Dedifferentiated amniotic fluid mesenchymal stem cell (primary cell): ENCODE measurements around the gene RUNX2.

Experiments used
- DNase-seq: peaks from one replicate; pipeline ENCODE4 v3.0.0-alpha.2; 2016; ENCODE audit errors: extremely low spot score

The RUNX2 gene

DNA sequence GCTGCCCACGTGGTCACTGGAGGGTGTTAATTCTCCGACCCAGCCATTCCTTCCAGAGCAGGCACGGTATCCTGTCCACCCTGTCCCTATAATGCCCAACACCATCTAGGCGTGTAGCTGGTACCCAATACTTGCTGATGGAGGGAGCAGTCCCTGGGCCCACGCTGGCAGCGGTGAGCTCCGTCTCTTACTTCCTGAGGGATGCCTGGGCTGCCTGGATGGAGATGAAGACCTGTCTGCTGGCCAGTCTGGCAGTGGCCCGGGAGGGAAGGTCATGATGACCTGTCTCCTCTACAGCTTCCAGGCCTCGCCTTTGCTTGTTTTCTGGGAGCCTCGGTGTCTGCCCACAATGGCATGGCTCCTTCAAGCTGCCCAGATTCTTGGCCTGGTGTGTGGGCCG, 347.5 kb downstream of the RUNX2 start:
- DNase-seq = no peak

DNA sequence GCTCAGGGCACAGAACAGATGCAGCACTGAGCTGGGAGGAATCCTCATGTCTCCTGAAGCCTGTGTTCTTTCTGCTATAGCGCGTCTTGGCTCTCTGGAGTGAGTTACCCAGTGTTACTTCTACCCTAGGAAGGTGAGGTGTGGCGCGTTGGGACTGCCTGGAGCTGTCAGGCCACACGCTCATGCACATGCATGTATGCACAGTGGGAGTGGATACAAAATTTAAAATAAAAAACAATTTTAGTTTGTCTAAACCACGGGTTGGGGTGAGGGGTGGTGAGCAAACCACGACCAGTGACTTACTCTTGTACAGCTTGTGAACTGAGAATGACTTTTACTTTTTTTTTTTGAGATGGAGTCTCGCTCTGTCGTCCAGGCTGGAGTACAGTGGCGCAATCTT, 348.2 kb downstream of the RUNX2 start:
- no peak for DNase-seq

DNA sequence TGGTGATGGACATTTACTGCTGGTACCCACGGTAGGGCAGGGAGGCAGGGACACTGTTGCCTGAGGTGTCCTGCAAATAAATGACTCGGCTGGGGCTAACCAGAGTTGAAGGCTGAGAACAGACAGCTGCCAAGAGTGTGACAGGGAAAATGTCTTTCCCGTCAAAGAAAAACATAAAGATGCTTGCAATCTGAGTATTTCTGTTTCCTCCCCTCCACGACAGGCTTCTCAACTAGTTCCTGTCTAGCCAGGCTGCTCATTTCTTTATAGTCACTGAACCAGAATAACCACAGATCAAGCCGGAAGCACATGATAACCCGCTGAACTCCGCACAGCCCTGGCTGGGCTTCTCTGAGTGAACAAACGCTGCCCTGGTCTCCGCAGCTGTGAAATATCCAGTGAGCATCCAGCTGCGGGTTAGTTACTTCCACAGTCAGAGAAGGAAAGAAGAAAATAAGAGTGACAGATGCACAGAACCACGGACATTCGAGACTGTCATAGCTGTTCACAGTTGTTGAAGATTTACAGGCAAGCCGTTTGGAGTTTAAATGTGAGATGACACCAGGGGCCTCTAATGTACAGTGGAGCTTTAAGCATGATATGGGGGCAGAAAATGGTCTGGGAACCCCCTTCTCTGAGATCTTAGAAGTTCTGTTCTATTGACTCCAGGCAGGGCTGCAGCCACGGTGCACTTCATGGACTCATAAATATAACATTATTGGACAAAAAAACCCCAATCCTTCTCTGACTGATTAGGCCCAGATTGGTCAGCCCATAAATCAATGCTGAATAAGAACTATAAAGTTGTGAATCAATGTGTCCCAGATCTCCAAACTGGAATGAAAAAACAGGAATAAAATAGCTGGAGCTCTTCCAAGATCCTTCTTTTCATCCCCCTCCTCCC, 349.5 kb downstream of the RUNX2 start:
- DNase-seq = no peak

DNA sequence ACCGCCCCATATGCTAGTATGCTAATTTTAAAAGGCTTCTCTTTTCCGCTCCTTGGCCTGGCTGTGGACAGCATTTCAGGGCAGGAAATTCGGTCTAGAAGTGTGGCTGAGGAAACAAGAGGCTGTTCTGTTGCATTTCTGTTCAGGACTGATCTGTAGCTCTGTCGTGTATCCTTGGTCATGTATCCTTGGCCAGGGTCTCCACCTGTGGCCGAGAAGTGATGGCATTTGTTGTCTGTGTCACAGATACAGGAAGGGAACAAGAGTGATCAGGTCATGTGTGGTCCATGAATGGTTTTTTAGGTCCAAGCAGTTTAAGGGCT, 350.1 kb downstream of the RUNX2 start:
- no peak for DNase-seq

DNA sequence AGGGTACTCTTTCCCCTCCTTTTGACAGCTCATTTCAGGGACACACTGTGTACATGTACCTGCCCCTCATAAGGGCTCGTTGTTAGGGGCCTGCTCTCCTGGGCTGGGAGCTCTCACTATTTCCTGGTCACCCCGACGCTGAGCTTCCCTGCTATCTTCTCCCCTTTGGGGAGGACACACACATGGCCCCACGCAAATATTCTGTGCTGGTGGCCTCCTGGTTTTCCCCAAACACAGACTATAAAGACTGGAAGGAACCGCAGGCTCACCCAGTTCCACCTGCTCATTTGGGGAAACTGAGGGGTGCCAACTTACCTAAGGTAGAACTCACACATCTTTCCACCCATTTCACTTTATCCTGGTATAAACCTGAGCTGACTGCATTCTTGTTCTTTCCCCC, 351.0 kb downstream of the RUNX2 start:
- DNase-seq = no peak

DNA sequence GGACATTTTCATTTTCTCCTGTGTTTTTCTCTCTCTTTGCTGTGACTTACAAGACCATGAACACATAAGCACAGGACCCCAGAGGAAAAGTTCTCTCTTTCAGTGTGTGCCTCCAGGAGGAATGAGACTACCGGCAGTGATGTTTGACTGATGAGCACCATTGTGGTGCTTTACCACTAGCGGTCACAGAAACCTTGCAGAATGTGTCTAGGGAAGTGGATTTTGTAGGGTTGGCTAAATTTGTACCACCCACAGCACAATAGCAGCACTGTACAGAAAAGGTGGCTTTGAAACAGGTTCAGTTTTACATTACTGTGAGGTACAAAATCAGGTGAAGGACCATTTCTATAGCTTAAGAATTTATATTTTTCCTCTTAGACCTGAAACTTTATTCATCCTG, 351.5 kb downstream of the RUNX2 start:
- no peak for DNase-seq

DNA sequence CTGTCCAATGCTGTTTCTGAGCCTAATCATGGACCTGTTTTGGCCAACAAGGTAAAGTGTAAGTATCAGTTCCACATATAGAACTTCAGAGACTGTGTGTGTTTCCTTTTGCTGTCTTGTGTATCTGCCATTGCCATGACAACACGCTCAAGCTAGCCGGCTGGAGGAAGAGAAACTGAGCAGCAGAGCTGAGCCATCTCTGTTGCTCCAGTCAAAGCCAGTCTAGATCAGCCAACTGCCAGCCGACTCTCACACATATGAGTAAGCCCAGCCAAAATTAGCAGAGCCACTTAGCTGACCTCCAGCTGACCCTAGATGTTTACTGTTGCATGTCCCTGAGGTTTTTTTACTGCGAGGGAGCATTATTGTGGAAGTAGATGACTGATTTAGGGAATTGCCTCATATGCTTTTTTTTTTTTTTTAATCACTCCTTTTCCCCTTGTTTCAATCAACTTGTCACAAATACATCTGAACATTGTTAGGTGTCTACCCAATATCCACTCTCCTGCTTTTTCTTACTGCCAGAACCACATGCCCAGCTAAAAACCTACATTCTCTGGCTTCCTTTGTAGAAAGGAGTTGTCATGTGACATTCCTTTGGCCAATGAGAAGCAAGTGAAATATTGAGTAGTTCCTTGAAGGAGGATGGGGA, 353.9 kb downstream of the RUNX2 start:
- DNase-seq = no peak

DNA sequence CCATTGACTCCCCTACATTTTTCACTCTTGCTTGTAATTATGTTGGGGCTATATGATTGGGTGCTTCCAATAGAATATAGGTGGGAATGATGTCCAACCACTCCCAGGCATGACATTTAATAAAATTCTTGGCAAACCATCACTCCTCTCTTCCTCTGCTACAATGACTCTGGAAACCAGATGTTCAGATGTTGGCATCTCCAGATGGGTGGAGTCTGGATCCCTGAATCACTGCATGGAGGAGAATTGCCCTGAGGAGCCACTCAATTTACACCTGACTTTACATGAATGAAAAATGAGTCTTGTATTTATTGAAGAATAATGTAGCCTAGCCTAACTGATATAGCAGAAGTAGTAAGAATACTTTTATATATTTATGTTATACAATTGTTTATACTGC, 356.3 kb downstream of the RUNX2 start:
- DNase-seq = no peak

DNA sequence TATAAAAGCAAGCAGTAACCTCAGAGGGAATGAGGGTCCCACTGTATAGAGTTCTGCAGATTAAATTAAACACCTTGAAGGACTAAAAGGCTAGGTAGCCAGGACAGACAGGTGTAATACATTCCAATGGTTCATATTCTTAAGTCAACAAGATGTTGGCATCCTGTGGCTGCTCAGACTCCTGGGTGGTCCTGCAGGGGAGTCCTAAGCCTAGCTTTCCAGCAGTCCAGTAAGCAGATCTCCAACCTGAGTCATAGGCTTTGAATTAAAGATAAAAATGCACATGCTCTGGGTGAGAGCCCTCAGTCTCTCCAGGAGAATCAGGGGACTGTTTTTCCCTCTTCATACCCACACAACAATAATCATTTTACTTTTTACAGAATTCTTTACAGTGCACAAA, 356.9 kb downstream of the RUNX2 start:
- no peak for DNase-seq

DNA sequence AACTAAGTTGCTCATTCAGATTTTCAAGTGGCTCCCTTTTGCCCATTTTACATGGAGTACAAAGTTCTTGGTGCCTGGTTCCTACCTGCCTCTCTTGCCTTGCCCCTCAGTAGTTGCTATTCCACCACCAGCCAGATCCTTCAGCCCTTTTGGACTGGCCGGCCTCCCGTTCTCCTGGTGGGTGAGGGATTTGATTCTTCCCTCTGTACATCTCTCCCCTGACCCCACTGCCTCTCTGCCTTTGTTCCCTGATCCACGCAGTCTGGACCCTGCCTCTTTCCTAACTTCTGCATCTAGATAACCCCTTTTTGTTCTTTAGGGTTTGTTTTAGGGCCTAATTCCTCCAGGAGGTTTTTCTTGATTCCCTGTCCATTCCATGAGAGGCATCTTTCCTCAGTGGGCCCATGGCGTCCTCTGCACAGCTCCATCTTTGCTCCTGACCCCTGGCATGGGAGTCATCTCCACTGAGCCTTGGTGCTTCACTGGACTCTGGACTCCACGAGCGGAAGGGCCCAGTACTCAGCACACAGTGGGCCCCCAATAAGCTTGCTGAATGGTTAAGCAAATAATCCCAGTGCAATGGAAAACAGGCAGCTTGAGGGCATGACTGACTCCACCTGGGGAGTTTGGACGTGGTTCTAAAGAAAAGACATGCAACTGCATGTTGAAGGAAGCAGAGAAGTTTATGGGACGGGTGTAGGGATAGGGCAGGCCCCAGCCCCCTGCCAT, 358.9 kb downstream of the RUNX2 start:
- no peak for DNase-seq

DNA sequence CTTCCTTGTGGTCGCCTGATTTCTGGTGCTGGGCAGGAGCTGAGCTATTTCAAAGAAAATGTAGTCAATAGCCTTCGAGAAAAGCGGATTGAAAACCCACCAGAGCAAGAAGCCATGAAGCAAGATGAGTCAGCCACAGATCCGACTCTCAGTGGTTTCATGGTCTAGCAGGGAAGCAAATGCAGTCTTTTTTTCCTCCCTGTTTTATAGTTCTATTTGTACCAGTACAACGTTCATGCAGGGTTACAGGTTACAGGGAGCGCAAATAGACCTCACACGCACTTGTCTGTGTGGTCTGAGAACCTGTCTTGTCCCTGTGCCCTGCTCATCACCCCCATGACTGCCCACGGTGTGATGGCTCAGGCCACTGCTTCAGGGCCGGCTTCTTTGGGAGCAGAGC, 359.4 kb downstream of the RUNX2 start:
- no peak for DNase-seq

DNA sequence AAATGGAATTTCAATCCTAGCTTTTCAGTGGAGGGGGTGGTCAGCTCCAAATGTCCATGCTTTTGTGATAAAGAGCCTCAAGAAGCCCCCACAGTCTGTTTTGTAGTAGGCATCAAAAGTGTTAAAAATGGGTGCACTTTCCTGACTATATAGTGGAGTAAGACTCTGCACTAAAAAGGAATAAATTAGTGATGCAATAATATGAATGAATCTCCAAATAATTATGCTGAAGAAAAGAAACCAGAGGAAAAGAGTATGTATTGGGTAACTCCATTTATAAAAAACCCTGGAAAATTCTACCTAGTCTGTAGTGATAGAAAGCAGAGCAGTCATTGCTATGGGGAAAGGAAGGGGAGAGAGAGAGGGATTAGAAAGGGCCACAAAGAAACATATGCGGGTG, 360.1 kb downstream of the RUNX2 start:
- no peak for DNase-seq

DNA sequence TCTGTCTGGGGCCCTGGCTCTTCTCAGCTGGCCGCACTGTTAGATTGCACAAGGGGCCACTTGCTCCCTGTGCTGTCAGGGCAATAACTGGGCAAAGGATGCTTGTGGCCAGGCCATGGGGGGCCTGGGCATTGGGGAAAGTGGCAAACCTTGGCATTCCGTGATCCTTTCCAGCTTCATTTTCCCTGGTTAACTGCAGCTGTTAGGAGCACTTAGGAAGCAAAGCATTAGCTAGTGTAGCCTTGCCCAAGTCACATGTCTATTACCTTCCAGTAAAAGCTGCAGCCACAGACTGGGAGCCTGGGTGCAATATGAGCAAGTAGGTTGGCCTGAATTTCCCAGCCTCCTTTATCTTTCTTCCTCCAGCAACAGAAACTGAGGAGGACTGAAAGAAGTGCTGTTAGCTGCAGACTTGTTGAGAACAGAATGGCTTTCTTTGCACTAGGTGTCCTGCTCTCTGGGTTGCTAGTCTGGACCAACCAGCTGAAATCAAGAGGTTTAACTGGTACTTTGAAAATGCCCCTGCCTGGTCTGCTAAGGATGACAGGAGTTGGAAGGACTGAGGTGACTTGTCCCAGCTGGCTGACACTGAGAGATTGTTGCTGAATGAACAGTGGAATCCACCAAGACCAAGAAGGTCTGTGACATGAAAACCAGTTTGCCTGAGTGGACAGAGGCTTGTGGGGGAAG, 361.9 kb downstream of the RUNX2 start:
- no peak for DNase-seq

DNA sequence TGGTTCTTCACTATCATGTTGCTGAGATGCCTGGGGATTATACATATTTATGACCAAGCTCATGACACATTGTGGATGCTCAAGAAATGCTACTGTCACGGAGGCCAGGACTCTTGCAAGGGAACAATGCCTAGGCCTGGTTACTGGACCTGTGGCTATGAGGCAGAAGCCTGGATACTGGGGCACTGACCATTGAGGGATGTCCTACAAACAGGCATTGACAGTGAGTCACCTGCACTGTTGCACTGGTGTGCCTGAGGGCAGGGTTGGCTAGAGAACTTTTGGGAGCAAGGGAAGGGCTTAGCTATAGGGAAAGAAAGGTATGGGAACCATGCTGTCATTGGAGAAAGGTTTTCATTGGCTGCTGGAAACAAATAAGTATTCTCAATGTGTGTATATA, 362.7 kb downstream of the RUNX2 start:
- DNase-seq = no peak

DNA sequence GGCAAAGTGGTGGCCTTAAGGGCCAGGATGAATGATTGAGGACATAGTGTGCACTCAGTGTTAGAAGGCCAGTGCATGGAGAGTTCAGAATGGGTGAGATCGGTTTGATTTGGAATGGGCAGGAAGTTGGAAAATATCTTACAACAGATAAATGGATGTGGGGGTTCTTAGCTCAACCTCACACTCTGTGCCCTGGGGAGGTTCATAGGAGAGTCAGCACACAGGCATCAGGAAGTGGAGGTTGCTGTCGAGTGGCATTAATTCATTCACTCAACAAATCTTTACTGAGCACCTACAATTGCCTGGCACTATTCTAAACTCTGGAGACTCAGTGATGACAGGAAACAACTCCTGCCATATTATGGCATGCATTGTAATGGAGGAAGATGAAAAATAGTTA, 363.3 kb downstream of the RUNX2 start:
- no peak for DNase-seq

DNA sequence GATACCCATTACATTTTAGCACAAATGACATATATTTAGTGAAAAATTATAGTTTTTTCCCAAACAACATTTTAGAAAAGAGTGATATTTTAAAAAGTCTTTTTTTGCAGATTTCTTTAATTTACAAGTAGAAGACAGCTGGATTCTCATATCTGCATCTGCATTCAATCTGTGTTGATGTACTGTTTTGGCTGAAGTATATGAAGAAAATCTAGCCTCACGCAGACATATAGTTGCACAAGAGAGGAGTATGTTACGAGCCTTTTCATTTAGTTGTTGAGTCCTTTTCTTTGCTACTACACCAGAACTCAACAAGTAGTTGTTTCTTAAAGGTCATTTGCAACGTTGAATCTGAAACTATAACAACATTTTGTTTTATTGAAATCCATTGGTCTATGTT, 363.9 kb downstream of the RUNX2 start:
- DNase-seq = no peak

DNA sequence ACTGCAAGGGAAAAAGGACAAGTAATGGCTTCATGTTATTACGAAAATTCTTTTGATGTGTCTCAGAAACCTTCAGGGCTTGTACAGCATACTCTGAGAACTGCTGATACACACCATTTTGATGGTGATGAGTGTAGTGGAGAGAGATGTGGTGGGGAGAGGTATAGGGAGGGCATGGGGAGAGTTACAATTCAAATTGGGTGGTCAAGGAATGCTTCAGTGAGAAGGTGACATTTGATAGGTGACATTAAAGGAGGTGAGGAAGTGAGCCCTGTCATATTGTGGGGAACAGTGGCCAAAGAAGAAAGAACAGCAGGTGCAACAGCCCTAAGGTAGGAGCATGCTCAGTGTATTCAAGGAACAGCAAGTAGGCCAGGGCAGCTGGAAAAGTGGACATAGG, 368.6 kb downstream of the RUNX2 start:
- no peak for DNase-seq

DNA sequence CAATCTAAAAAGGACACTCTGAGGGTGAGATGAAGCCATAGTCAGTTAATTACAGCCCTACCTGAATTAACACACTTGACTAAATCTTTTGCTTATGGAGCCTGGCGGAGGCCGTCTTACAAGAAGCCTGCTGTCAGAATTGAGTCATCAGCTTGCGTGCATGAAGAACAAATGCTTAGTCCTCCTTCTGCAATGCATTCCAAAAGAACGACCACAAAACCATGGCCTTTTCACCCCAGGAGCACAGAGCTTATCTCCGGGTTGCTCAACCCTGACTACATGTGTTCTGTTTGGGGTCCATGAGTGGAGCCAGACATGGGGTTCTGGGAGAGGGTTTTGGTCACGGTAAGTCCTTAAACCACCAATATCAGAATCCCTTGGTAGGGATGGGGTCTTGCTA, 369.5 kb downstream of the RUNX2 start:
- peak; percentile 87 for DNase-seq

DNA sequence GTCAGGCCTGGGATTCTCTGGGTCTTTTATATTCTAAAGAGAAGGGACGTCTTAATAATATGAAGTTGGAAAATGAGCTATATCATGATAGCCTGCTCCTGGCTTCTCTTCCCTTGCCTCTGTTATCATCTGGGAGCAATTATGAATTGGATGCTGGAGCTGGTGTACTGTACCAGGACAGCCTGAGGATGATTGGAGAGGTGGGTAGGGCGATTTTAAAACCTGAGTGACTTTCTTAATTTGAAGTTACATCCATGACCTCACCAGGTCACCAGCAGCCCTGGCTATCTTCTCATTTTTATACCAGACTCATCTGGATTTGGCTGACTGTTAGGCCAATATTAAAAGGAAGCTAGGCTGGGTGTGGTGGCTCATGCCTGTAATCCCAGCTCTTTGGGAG, 369.9 kb downstream of the RUNX2 start:
- peak; percentile 60 for DNase-seq

DNA sequence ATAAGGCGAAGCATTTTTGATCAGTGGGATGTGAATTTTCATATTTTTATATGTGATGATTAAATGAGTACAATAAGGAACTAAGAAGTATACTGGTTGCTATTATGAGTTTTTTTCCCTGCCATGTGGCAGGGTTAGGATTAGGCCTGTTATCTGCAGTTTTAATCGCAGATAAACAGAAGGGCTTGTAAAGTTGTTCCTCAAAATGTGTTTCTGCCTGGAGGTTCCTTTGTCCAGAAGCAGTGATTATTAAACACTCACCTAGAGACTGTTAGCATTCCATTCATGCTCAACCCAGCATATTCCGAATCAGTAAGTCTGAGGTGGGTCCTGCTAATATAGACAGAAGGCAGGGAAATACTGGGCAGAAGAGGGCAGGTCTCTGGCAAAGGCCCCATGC, 371.5 kb downstream of the RUNX2 start:
- DNase-seq = no peak

DNA sequence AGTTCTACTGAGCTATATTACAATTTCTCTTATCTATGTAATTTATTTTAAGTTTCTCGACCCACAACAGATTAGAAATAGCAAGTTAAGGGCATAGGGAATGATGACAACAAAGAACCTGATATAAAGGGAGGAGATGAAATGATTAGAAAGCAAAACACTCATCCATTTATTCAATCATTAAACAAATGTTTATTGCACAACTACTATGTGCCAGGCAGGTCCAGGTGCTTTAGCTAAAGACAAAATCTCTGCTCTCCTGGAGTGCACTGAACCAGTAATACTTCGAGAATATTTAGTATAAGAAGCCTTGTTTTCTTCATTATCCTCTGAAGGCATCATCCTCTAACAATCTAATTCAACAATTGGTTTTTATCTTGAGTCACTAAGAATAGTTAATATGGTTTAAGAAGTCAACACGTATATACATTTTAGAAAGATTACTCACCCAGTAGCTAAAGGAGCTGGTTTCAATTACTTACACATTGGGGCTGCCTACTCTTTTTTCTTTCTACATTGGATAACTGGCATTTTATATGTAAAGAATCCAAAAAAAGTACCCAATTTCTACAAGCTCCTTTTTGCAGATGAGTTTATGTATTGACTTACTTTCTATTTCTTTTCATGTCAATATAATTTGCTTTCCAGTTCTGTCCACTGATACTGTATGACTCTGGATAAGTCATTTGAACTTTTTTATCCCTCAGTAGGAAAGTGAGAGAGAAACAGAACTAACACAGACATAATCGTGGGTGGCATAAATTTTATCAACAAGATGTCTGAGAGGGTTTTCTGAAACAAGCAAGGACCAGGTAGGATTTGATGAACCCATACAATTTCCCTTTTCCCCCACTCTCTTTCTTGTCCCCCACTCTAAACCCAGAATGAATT, 375.0 kb downstream of the RUNX2 start:
- DNase-seq = no peak
